NCI-H226 (cell line): Measurements from ENCODE around the gene FCMR.

Source experiments
- DNase-seq: peaks from one replicate; pipeline ENCODE4 v3.0.0-alpha.2; 2015

FCMR gene

GRCh38 chr1:206921772-206922265 is at the start of gene FCMR:
TSS of gene FCMR (minus strand) at chr1:206921941. CDS start at chr1:206921854, 87 bp downstream.
- no peak for DNase-seq

GRCh38 chr1:206971029-206971655 is 49.4 kb upstream of the FCMR start:
- DNase-seq = no peak

GRCh38 chr1:206970446-206970845 is 48.7 kb upstream of the FCMR start, which contains the start of gene FCAMR:
TSS of gene FCAMR (minus strand) at chr1:206970460. CDS start at chr1:206970125, 335 bp downstream.
- no peak for DNase-seq

- DNase-seq = no peak
These were observed 47.3 kb upstream of the FCMR start for GRCh38 chr1:206969090-206969489.

GRCh38 chr1:206967096-206967849 is 45.5 kb upstream of the FCMR start:
- peak; percentile 36 for DNase-seq

GRCh38 chr1:206965781-206966180 is 44.0 kb upstream of the FCMR start:
- no peak for DNase-seq

- no peak for DNase-seq
These were observed 42.0 kb upstream of the FCMR start for GRCh38 chr1:206963740-206964139.

- no peak for DNase-seq
These were observed 41.5 kb upstream of the FCMR start for GRCh38 chr1:206963119-206963712.

GRCh38 chr1:206962272-206962671 is 40.5 kb upstream of the FCMR start:
- DNase-seq = no peak

GRCh38 chr1:206961668-206962067 is 39.9 kb upstream of the FCMR start:
- no peak for DNase-seq

GRCh38 chr1:206960676-206961386 is 39.1 kb upstream of the FCMR start:
- DNase-seq = no peak

GRCh38 chr1:206958144-206958543 is 36.4 kb upstream of the FCMR start:
- DNase-seq = no peak

GRCh38 chr1:206957639-206958038 is 35.9 kb upstream of the FCMR start:
- DNase-seq = no peak

GRCh38 chr1:206955476-206956451 is 34.0 kb upstream of the FCMR start:
- no peak for DNase-seq

- DNase-seq = no peak
These were observed 33.0 kb upstream of the FCMR start for GRCh38 chr1:206954459-206955342.

- DNase-seq = no peak
These were observed 31.9 kb upstream of the FCMR start for GRCh38 chr1:206953626-206954025.

GRCh38 chr1:206953126-206953525 is 31.4 kb upstream of the FCMR start:
- no peak for DNase-seq

GRCh38 chr1:206952171-206952570 is 30.4 kb upstream of the FCMR start:
- no peak for DNase-seq

GRCh38 chr1:206951318-206952100 is 29.8 kb upstream of the FCMR start:
- DNase-seq = no peak

- DNase-seq = no peak
These were observed 27.9 kb upstream of the FCMR start for GRCh38 chr1:206949641-206950040.
